Panc1 (cell line): ENCODE data around the gene DCTD. TPM values are rescaled to one million over a fixed set of nuclear protein-coding genes. Genes with fewer than 3 reads are reported as not detected.

ENCODE experiments used
- ATAC-seq: fragments of 200-7000 bp; cut with Tn5 transposase; 2 replicates; pipeline ENCODE4 v1.9.1; 2020; ENCODE audit warnings: mild to moderate bottlenecking, moderate library complexity
- BruUV-seq: library from RNA; stranded (reverse); fragments of 400-500 nt; replicated peaks from 2 replicates; lab custom pipeline; 2021; lab: Mats Ljungman, UMichigan
- CTCF ChIA-PET: fragments of 300-600 bp; sonication (Branson Sonifier 250); formaldehyde crosslinking; loops from one replicate; lab custom pipeline; 2022; ENCODE audit warnings: antibody characterized with exemption; lab: Charles Lee
- POLR2A ChIA-PET: fragments of 300-600 bp; sonication (Branson Sonifier 250); formaldehyde crosslinking; loops from one replicate; lab custom pipeline; 2022; ENCODE audit warnings: antibody characterized with exemption; lab: Charles Lee
- DNase-seq: peaks from one replicate; pipeline ENCODE4 v3.0.0-alpha.2; 2010; ENCODE audit warnings: low read depth, low spot score
- H3K27ac ChIP-seq: 2 replicates; pipeline ENCODE4 v1.5.1; 2011; ENCODE audit warnings: mild to moderate bottlenecking, low read length, inconsistent platforms
- H3K27me3 ChIP-seq: fragments of 200-500 bp; sonication (Bioruptor generic); 2 replicates; pipeline ENCODE4 v1.6.0; 2014; ENCODE audit warnings: low read length, inconsistent platforms; ENCODE audit not compliant: control insufficient read depth, insufficient read depth
- H3K36me3 ChIP-seq: fragments of 200-500 bp; sonication (Bioruptor generic); 2 replicates; pipeline ENCODE4 v1.5.1; 2014; ENCODE audit warnings: inconsistent platforms, mild to moderate bottlenecking, low read length, moderate library complexity; ENCODE audit not compliant: control insufficient read depth, insufficient read depth
- H3K4me1 ChIP-seq: 2 replicates; pipeline ENCODE4 v1.5.1; 2011; ENCODE audit warnings: inconsistent platforms, mild to moderate bottlenecking, low read length, moderate library complexity; ENCODE audit not compliant: control insufficient read depth, insufficient read depth
- H3K4me3 ChIP-seq, 2 experiments: 2 replicates each; pipeline ENCODE4 v1.5.1; 2011 to 2012; ENCODE audit warnings: low read depth in 2 of 2, low read length in 2 of 2, mild to moderate bottlenecking in 2 of 2, inconsistent platforms in 1 of 2, moderate library complexity in 1 of 2
- H3K9me3 ChIP-seq: fragments of 200-500 bp; sonication (Bioruptor generic); 2 replicates; pipeline ENCODE4 v1.5.1; 2014; ENCODE audit warnings: low read depth, mild to moderate bottlenecking, inconsistent platforms, low read length, moderate library complexity; ENCODE audit not compliant: control insufficient read depth, insufficient read depth
- CTCF ChIP-seq: fragments of 450-650 bp; IDR thresholded peaks from 2 replicates; pipeline ENCODE4 v1.5.1; 2017; ENCODE audit warnings: mild to moderate bottlenecking
- POLR2AphosphoS5 ChIP-seq: IDR thresholded peaks from 2 replicates; pipeline ENCODE4 v1.6.1; 2012; ENCODE audit warnings: mild to moderate bottlenecking, low read depth, low read length, moderate library complexity
- REST ChIP-seq, 2 experiments: IDR thresholded peaks; 2 replicates each; pipeline ENCODE4 v1.6.1; 2011 to 2012; ENCODE audit warnings: low read depth in 2 of 2, control low read depth in 1 of 2, low read length in 1 of 2, mild to moderate bottlenecking in 1 of 2, moderate library complexity in 1 of 2; ENCODE audit not compliant: insufficient read depth in 1 of 2
- SIN3A ChIP-seq: IDR thresholded peaks from 2 replicates; pipeline ENCODE4 v1.6.1; 2012; ENCODE audit warnings: low read depth, mild to moderate bottlenecking, low read length, moderate library complexity, borderline replicate concordance; ENCODE audit not compliant: insufficient read depth
- TCF7L2 ChIP-seq: IDR thresholded peaks from 2 replicates; pipeline ENCODE4 v1.6.1; 2011; ENCODE audit warnings: mild to moderate bottlenecking, low read depth, low read length, inconsistent platforms
- in situ Hi-C: cut with HindIII; loops from 2 replicates; pipeline ENCODE4 v1.10.0; 2016; ENCODE audit warnings: low sequenced_read_pairs, low pct_unique_long_range_greater_than_20kb
- intact Hi-C: fragments of 100-400 bp; cut with micrococcal nuclease; formaldehyde crosslinking; loops from one replicate; pipeline ENCODE4 v1.10.0; 2022; ENCODE audit not compliant: unreplicated experiment
- total RNA-seq: library from RNA; stranded (reverse); gene quantifications from one replicate; pipeline ENCODE4 v1.2.1, GENCODE V29; 2021; ENCODE audit not compliant: unreplicated experiment

Gene DCTD
- total RNA-seq, 1 experiment from 2014 or later: 77.0 TPM

DNA sequence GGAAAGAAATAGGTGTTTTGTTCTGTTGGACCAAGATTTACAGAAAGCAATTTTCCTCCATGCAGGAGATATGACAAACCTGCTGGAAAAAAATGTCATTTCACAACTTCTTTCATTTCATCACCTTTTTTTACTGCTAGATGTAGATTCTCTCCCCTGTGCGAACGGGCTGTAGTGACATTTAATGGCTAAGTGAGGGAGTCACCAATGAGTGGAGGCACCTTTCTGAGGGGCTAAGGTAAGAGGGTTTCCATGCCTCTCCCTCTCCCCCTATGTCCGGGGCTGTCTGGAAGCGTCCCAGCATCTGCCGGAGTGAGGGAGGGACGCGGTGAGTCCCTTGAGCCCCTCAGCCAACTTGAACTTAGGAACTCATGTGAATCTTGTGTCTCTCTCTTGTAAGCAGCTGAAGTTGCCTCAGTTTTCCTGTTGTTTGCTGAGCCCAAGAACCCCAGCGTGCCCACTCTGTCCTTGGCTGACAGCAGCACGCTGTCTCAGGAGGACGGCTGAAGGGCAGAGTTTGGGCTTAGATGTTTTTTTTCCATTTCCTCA lies 42.3 kb downstream of the DCTD start:
- TF ChIP-seq REST (IDR thresholded peaks at IDR 0.05; ENCODE audit: insufficient read depth in 1 of 2, low read depth in 2 of 2, low read length in 1 of 2) (no peak), CTCF (no peak), POLR2AphosphoS5 (no peak), TCF7L2 (no peak)
- no TSS peak for BruUV-seq
- H3K36me3 ChIP-seq: no peaks in the 10 kb centered on the region
- POLR2A ChIA-PET: no interaction called here
- no peak overlapping the region for H3K27ac ChIP-seq
- CTCF ChIA-PET: no interaction called here
- ATAC-seq (no peak), DNase-seq (no peak)
- intact Hi-C loops (no loop called here), in situ Hi-C loops (no loop called here)
- no peaks in the 10 kb centered on the region for H3K9me3 ChIP-seq
- no peaks in the 10 kb centered on the region for H3K4me1 ChIP-seq
- no peak overlapping the region for H3K4me3 ChIP-seq
- no peaks in the 10 kb centered on the region for H3K27me3 ChIP-seq

GRCh38 chr4:182874304-182874751 lies 42.9 kb downstream of the DCTD start:
- no peak overlapping the region for H3K27ac ChIP-seq
- intact Hi-C loops (no loop called here), in situ Hi-C loops (no loop called here)
- no peaks in the 10 kb centered on the region for H3K27me3 ChIP-seq
- no peaks in the 10 kb centered on the region for H3K4me1 ChIP-seq
- CTCF ChIA-PET: no interaction called here
- no peak for ATAC-seq
- H3K9me3 ChIP-seq: no peaks in the 10 kb centered on the region
- H3K4me3 ChIP-seq: no peak overlapping the region
- no peaks in the 10 kb centered on the region for H3K36me3 ChIP-seq
- TF ChIP-seq REST (IDR thresholded peaks at IDR 0.05; ENCODE audit: insufficient read depth in 1 of 2, low read depth in 2 of 2, low read length in 1 of 2) (no peak), POLR2AphosphoS5 (no peak), SIN3A (no peak), TCF7L2 (no peak), CTCF (no peak)
- POLR2A ChIA-PET: no interaction called here
- BruUV-seq: no TSS peak
- no peak for DNase-seq
